Measurements from ENCODE around the gene C10orf105. TPM values are rescaled to one million over a fixed set of nuclear protein-coding genes. Genes with fewer than 3 reads are reported as not detected.

Gene C10orf105
- total RNA-seq, 1 donor from 2014 or later = not detected

DNA sequence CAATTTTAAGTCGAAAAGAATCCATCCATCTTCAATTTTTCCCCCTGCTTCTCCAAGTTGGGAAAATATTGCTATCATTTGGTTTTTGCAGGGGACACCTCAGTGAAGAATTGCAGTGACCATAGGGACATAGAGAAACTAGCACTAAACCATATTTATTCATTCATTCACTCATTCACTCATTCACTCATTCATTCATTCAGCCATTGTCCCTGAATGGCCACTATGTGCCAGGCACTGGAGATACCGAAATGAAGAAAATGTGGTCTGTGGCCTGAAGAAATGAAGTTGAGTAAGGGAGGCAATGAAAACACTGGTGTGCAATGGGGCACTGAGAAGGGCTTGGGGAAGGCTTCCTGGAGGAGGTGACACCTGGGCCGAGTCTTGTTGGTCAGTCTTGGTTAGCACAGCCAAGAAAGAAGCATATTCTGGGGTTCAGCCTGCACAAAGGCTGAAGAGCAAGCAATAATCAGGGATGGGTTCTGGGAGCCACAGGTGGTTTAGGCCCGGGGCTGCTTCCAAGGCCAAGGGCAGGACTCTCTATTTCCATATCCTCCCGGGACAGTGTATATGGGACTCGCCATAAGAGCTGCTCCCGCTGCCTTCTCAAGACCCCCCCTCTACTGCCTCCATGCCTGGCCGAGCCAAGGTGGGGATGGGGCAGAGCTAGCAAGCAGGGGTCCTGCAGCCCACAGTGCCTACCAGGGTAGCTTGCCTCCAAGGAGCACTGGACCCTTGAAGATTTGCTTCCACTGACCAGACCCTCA lies 25.5 kb upstream of the C10orf105 start:
- TF ChIP-seq, protein P1, sequence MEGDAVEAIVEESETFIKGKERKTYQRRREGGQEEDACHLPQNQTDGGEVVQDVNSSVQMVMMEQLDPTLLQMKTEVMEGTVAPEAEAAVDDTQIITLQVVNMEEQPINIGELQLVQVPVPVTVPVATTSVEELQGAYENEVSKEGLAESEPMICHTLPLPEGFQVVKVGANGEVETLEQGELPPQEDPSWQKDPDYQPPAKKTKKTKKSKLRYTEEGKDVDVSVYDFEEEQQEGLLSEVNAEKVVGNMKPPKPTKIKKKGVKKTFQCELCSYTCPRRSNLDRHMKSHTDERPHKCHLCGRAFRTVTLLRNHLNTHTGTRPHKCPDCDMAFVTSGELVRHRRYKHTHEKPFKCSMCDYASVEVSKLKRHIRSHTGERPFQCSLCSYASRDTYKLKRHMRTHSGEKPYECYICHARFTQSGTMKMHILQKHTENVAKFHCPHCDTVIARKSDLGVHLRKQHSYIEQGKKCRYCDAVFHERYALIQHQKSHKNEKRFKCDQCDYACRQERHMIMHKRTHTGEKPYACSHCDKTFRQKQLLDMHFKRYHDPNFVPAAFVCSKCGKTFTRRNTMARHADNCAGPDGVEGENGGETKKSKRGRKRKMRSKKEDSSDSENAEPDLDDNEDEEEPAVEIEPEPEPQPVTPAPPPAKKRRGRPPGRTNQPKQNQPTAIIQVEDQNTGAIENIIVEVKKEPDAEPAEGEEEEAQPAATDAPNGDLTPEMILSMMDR (IDR thresholded peaks at IDR 0.05; ENCODE audit: partially characterized antibody, unreplicated experiment) = no peak
- peaks cover 1% of the 10 kb centered on the region for H3K27me3 Mint-ChIP-seq (ENCODE audit: unreplicated experiment)
- peaks cover 5% of the 10 kb centered on the region for H3K9me3 Mint-ChIP-seq (ENCODE audit: unreplicated experiment)
- peaks cover 6% of the 10 kb centered on the region for H3K4me1 Mint-ChIP-seq (ENCODE audit: low read depth, unreplicated experiment)
- peaks cover 7% of the 10 kb centered on the region for H3K36me3 Mint-ChIP-seq (ENCODE audit: unreplicated experiment)
- no peak overlapping the region for H3K4me3 Mint-ChIP-seq (ENCODE audit: unreplicated experiment)
- DNase-seq = no peak
- H3K27ac Mint-ChIP-seq (ENCODE audit: unreplicated experiment) = no peak overlapping the region

GRCh38 chr10:71743866-71744265 lies 24.3 kb upstream of the C10orf105 start:
- TF ChIP-seq, protein P1 (IDR thresholded peaks at IDR 0.05; ENCODE audit: partially characterized antibody, unreplicated experiment) = no peak
- Mint-ChIP-seq H3K27me3 (ENCODE audit: unreplicated experiment) (peaks cover 1% of the 10 kb centered on the region), H3K4me3 (ENCODE audit: unreplicated experiment) (no peak overlapping the region), H3K4me1 (ENCODE audit: low read depth, unreplicated experiment) (peaks cover 6% of the 10 kb centered on the region), H3K36me3 (ENCODE audit: unreplicated experiment) (peaks cover 7% of the 10 kb centered on the region), H3K9me3 (ENCODE audit: unreplicated experiment) (peaks cover 5% of the 10 kb centered on the region), H3K27ac (ENCODE audit: unreplicated experiment) (no peak overlapping the region)
- no peak for DNase-seq

GRCh38 chr10:71743089-71743838 lies 23.7 kb upstream of the C10orf105 start:
- DNase-seq = no peak
- Mint-ChIP-seq H3K9me3 (ENCODE audit: unreplicated experiment) (peaks cover 5% of the 10 kb centered on the region), H3K36me3 (ENCODE audit: unreplicated experiment) (peaks cover 7% of the 10 kb centered on the region), H3K27me3 (ENCODE audit: unreplicated experiment) (peaks cover 1% of the 10 kb centered on the region), H3K27ac (ENCODE audit: unreplicated experiment) (no peak overlapping the region), H3K4me3 (ENCODE audit: unreplicated experiment) (no peak overlapping the region), H3K4me1 (ENCODE audit: low read depth, unreplicated experiment) (peaks cover 4% of the 10 kb centered on the region)
- TF ChIP-seq, protein P1 (IDR thresholded peaks at IDR 0.05; ENCODE audit: partially characterized antibody, unreplicated experiment) = no peak

DNA sequence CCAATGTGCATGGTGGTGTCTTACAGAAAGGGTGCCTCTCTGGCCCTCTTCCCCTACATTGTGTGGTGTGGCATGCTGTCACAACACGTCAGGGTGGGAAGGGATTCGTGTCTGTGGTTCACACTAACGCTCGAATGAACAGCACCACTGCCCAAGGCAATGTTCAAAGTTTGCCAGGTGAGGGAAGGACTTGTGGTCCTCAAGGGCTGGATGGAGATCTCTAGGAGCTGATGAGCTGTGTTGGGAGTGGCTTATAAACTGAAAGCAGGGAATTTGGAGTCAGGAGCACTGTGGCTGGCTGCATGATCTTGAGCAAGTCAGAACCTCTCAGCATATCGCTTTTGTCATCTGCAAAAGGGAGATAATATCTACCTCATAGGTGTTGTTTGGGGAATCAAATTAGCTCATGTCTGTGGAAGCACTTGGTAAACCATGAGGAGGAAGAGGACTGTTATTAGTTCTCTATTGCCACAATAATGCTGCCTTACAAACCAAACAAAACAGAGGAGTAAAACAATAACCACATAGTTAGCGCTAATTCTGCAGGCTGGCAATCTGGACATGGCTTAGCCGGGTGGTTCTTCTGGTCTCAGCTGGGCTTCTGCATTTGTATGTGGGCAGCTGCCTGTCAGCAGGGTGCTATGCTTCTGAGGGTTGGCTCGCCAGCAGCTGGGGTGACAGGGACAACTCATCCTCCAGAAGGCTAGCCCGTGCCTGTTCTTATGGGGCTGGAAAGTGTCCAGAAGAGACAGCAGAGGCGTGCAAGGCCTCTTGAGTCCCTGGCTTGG lies 22.9 kb upstream of the C10orf105 start:
- TF ChIP-seq, protein P1 (IDR thresholded peaks at IDR 0.05; ENCODE audit: partially characterized antibody, unreplicated experiment) = no peak
- H3K9me3 Mint-ChIP-seq (ENCODE audit: unreplicated experiment) = peaks cover 6% of the 10 kb centered on the region
- H3K27ac Mint-ChIP-seq (ENCODE audit: unreplicated experiment) = no peak overlapping the region
- peaks cover 7% of the 10 kb centered on the region for H3K36me3 Mint-ChIP-seq (ENCODE audit: unreplicated experiment)
- H3K27me3 Mint-ChIP-seq (ENCODE audit: unreplicated experiment) = peaks cover 5% of the 10 kb centered on the region
- peaks cover 3% of the 10 kb centered on the region for H3K4me1 Mint-ChIP-seq (ENCODE audit: low read depth, unreplicated experiment)
- no peak for DNase-seq
- no peak overlapping the region for H3K4me3 Mint-ChIP-seq (ENCODE audit: unreplicated experiment)
